Measurements from ENCODE around the gene NOS1AP. TPM values are rescaled to one million over a fixed set of nuclear protein-coding genes. Genes with fewer than 3 reads are reported as not detected.

Gene NOS1AP
- total and polyA plus RNA-seq, 2 donors (not counting 3 experiments of a cell fraction or from before 2014, with no cell fraction given), result 1.3 to 5.4 TPM

DNA sequence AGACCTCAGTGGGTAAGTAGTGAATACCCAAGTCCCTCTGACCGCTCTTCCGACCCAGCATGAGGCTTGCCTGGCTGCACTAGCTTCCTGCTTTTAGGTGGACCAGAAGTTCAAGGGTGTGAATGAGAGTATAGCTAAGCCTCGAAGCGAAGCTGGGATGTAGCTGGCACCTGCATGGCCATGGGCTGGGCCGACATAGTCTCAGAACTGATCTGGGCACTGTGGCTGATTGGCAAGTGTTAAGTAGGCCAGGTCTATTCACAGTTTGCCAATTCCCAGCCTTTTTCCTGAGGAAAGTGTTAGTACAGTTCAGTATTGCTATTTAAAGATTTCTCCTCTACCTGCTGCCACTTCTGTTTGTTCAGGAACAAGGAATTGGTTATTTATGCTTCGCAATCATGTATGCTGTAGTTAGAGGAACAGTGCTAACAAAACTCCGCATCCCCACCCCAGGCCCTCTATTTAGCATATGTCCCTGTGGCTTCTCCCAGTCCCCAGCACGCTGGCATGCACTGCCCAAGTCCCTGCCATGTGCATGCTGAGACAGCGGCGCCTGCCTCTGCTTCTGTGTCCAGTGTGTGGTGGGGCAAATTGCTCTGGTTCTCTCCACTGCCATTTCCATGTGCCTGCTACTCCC lies 290.9 kb downstream of the NOS1AP start:
- Histone ChIP-seq H3K4me2 (ENCODE audit: insufficient read depth, low read length) (no peak overlapping the region), H4K20me1 (replicated peaks; ENCODE audit: control insufficient read depth, extremely low read depth, insufficient read depth, low read length) (no peaks in the 10 kb centered on the region), H3K9ac (replicated peaks; ENCODE audit: extremely low read depth, insufficient read depth, low read length) (no peak overlapping the region), H3K27me3 (ENCODE audit: control insufficient read depth in 2 of 2, insufficient read depth in 2 of 2, low read length in 2 of 2) (no peaks in the 10 kb centered on the region), H2AFZ (ENCODE audit: low read depth, low read length) (no peak overlapping the region), H3K4me3 (replicated peaks in 1 of 3; ENCODE audit: insufficient read depth in 1 of 3, low read depth in 1 of 3, low read length in 3 of 3) (no peak overlapping the region), H3K36me3 (ENCODE audit: control insufficient read depth in 2 of 2, extremely low read depth in 1 of 2, insufficient read depth in 2 of 2, low read length in 2 of 2) (peaks cover 0 to 5% of the 10 kb centered on the region in 2 experiments), H3K27ac (ENCODE audit: insufficient read depth, low read depth, low read length) (no peak overlapping the region), H3K4me1 (ENCODE audit: control insufficient read depth, extremely low read depth, insufficient read depth, low read length) (no peaks in the 10 kb centered on the region), H3K9me3 (replicated peaks; ENCODE audit: control insufficient read depth, insufficient read depth, low read length) (no peaks in the 10 kb centered on the region), H3K9me1 (replicated peaks; ENCODE audit: control insufficient read depth, extremely low read depth, insufficient read depth, low read length) (no peaks in the 10 kb centered on the region), H3K79me2 (ENCODE audit: control insufficient read depth, insufficient read depth, low read length) (no peaks in the 10 kb centered on the region)
- no peak for DNase-seq (ENCODE audit: low read depth, low spot score)
- ChIA-PET POLR2A (no interaction called here), CTCF (no interaction called here)
- intact Hi-C loops (cut with micrococcal nuclease) (no loop called here), dilution Hi-C loops (cut with MboI; ENCODE audit: extremely low pct_ligation_motif_present, low sequenced_read_pairs) (no loop called here)
- BruUV-seq (replicated peaks), result no TSS peak
- no peak for FAIRE-seq
- TF ChIP-seq, protein P1, sequence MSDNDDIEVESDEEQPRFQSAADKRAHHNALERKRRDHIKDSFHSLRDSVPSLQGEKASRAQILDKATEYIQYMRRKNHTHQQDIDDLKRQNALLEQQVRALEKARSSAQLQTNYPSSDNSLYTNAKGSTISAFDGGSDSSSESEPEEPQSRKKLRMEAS (IDR thresholded peaks at IDR 0.05; ENCODE audit: insufficient read depth, insufficient read length), result no peak
- TF ChIP-seq MYC (IDR thresholded peaks at IDR 0.05; ENCODE audit: low read depth, low read length), result no peak
- TF ChIP-seq, protein P2, sequence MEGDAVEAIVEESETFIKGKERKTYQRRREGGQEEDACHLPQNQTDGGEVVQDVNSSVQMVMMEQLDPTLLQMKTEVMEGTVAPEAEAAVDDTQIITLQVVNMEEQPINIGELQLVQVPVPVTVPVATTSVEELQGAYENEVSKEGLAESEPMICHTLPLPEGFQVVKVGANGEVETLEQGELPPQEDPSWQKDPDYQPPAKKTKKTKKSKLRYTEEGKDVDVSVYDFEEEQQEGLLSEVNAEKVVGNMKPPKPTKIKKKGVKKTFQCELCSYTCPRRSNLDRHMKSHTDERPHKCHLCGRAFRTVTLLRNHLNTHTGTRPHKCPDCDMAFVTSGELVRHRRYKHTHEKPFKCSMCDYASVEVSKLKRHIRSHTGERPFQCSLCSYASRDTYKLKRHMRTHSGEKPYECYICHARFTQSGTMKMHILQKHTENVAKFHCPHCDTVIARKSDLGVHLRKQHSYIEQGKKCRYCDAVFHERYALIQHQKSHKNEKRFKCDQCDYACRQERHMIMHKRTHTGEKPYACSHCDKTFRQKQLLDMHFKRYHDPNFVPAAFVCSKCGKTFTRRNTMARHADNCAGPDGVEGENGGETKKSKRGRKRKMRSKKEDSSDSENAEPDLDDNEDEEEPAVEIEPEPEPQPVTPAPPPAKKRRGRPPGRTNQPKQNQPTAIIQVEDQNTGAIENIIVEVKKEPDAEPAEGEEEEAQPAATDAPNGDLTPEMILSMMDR (IDR thresholded peaks at IDR 0.05; ENCODE audit: extremely low read depth in 1 of 2, insufficient read depth in 1 of 2, low read depth in 1 of 2, low read length in 2 of 2), result no peak
- TF ChIP-seq JUN (IDR thresholded peaks at IDR 0.05; ENCODE audit: borderline replicate concordance, insufficient read depth, insufficient read length, low read depth), result no peak
- no peak for TF ChIP-seq POLR2A (IDR thresholded peaks at IDR 0.05; ENCODE audit: low read depth, low read length)
- TF ChIP-seq FOS (IDR thresholded peaks at IDR 0.05; ENCODE audit: borderline replicate concordance, insufficient read depth, low read length), result no peak
- no peak for TF ChIP-seq GATA2 (IDR thresholded peaks at IDR 0.05; ENCODE audit: insufficient read depth, insufficient read length, low read depth, low read length)
- TF ChIP-seq POLR2AphosphoS5 (IDR thresholded peaks at IDR 0.05; ENCODE audit: insufficient read depth, low read depth, low read length), result no peak
